Right hindlimb (tissue), 1 donor: ENCODE data around the gene CLEC17A.
"Not testable (repeated sequence)": the region's sequence is repeated elsewhere in the genome, so short reads cannot be mapped to it uniquely, and the experiment has no call there.

ENCODE experiments used
- DNase-seq: peaks from one replicate; pipeline ENCODE4 v3.0.0-alpha.2; 2018

CLEC17A gene

DNA sequence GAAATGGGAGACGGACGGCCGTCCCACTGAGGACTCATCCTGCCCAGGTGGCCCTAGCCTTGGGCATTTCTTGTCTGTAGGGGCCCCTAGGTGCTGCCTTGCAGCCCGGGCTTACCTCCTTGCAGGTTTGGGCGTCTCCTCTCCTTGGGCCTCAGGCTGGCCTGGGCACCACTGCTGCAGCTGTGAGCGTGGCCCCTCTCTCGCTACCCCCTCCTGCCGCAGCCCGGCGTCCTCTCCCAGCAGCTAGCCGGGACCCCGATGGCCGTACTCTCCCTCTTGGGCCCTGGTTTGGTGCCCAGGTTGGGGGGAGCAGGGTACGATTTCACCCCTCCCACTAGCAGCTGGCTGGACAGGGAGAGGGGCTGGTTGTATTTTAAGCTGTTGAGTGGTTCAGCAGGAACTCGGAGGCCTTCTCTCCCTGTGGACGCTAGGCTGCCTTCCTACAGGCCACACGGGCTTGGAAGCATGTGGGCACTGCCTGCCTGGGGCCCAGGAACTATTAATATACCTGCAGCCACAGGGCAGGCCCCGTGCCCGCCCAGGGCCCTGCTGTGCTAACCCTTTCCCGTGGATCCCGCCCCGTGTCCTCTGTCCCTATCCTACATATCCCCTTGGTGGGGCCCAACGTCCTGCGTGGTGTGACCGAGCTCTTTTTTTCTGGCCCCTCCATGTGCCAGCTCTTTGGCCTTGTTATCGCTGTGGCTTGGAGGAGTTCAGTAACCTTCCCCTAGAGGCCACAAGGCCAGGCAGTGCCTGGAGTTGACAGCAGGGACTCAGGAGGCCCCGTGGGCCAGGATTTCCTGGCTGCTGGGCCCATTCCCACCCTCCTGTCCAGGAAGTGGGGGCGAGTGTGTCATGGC, 22.7 kb upstream of the CLEC17A start:
- DNase-seq = peak; percentile 48

DNA sequence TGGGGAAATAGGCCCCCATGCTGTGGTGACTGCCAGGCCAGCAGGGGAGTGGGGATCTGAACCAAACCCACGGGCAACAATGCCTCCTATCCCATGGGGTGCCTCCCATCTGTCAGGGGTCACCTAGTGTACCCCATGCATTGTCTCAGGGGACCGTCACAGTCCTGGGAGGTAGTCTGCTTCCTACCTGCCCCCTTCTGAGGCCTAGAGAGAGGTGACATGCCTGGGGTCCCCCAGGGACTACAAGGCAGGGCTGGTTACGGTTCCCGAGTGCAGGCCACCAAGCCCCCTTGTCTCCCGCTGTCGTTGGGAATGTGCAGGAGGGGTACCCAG, 22.1 kb upstream of the CLEC17A start:
- DNase-seq = no peak

DNA sequence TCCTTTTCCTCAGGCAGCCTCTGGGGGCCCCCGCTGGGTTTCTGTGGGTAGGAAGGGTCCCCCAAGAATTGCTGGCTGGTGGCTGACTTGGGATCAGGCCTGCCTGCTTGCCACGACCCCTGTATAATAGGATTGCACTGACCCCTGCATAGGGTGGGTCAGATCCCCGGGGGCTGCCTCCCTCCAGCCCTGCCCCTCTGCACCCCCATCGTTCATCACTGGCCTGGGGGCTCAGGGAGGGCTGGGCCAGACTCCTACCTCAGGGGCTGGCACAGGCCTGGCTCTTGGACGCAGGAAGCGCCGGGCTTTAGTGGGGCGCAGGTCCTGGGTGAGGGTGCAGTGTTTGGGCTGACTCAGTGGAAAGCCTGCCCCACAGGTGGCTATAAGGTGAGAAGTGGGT, 21.6 kb upstream of the CLEC17A start:
- no peak for DNase-seq

DNA sequence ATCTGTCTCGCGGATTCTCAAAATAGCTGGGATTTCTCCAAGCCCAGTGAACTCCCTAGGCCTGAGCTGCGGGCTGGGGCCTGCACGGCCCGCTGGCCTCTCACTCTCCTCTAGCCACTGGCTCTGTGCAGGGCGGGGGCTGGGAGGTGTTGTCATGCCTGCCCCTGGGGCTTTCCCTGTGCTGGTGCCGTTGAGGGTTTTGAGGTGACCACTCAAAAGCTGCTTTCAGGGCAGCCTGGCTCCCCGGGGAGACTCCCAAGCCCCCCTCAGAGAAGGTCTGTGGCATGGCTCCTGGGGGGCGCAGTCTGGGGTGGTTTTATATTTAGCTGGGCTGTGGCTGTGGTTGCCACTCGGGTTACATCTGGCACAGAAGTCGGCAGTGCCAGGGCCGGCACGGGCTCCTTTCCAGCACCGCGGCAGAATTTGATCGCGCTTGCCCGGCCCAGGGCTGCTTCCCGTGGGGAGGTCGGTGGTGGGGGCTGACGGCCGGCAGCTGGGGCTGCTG, 21.0 kb upstream of the CLEC17A start:
- peak; percentile 72 for DNase-seq

DNA sequence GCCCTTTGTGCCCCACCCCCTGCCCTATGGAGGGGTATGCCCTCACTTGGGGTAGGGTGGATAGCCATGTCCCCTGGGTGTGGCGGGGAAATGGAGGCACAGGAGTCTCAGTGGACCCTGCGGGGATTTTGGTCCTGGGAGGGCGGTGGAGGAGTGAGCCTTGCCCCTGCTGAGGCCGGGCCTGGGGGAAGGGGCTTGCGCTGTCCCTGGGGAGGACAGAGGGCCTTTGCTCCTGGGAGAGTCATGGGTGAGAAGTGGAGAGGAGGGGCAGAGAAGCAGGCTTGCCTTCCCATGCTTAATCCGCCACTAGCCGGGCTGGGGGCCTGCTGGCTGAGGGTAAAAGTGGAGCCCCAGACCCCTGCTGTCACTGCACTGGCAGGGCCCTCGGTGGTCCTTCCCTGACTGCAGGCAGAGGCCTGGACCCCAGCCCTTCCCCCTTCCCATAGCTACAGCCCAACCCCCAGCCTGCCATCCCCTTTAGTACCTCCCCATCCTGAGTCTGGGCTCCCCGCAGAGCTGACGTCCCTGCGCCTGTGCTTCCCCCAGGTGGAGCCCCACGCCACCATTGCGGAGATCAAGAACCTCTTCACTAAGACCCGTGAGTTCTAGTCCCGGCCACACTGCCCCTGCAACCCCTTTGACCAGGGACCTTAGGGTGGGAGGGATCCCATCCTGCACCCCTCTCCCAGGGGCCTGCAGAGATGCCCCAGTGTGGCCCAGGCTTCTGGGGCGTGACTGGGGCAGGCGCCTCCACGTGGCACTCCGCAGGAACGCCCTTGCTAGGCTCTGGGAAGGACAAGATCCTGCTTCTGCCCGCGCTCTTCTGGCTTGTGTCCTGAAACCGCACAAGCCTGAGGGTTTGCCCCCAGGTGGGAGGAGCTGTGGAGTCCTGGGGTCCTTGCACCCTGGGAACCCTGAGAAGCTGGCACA, 20.0 kb upstream of the CLEC17A start:
- no peak for DNase-seq

DNA sequence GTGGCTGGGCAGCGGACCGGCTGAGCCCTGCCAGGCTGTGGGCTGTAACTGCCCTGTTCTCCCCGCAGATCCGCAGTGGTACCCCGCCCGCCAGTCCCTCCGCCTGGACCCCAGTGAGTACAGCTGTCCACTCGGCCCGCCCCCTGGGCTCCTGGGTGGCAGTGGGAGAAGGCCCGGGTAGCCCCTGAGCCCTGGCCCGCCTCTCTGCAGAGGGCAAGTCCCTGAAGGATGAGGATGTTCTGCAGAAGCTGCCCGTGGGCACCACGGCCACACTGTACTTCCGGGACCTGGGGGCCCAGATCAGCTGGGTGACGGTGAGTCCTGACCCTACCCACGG, 19.3 kb upstream of the CLEC17A start:
- no peak for DNase-seq

DNA sequence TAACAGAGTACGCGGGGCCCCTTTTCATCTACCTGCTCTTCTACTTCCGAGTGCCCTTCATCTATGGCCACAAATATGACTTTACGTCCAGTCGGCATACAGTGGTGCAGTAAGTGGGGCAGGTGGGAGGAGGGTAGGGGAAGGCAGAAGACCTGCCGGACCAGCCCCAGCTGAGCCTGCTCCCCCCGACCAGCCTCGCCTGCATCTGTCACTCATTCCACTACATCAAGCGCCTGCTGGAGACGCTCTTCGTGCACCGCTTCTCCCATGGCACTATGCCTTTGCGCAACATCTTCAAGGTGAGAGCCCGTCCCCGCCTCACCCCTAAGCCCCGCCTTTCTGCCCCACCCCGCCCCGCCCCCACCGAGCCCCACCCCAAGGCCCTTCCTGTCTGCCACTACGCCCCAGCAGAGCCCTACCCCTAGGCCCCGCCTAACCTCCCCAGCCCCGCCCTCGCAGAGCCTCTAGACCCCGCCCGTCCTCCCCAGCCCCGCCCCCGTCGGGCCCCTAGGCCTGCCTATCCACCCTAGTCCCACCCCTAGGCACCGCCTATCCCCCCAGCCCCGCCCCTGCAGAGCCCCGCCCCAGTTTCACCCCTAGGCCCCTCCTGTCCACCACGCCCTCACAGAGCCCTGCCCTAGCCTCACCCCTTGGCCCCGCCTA, 18.8 kb upstream of the CLEC17A start:
- no peak for DNase-seq

DNA sequence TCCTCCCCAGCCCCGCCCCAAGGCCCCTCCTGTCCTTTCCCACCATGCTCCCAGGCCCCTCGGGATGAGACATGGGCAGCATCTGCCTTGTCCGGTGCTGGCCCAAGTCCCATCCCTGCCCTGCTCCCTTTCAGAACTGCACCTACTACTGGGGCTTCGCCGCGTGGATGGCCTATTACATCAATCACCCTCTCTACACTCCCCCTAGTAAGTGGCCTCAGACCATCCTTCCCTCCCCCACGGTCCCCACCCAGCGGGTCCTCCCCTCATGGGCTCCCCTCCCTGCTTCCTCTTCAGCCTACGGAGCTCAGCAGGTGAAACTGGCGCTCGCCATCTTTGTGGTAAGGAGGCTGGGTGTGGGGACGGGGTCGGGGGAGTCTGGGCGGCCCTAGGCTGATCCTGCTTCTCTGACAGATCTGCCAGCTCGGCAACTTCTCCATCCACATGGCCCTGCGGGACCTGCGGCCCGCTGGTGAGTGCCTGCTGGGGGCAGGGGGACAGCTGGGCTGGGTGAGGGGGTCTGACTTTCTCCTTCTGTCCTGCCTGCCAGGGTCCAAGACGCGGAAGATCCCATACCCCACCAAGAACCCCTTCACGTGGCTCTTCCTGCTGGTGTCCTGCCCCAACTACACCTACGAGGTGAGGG, 18.1 kb upstream of the CLEC17A start:
- not testable (repeated sequence) for DNase-seq

DNA sequence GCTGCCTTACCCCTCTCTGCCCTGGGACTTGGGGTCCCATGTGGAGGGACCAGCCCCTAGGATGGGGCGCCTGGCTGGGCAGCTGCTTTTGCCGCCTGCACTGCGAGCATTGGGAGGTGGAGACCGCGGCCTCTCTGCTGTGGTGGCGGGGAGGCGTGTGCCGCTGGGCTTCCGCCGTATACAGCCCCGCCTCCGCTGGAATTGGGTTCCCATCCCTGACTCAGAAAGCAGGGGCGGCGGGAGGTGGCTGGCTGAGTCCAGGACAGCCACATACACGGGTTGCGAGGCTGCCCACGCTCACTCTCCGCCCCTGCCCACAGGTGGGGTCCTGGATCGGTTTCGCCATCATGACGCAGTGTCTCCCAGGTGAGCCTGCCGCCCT, 17.6 kb upstream of the CLEC17A start:
- no peak for DNase-seq

DNA sequence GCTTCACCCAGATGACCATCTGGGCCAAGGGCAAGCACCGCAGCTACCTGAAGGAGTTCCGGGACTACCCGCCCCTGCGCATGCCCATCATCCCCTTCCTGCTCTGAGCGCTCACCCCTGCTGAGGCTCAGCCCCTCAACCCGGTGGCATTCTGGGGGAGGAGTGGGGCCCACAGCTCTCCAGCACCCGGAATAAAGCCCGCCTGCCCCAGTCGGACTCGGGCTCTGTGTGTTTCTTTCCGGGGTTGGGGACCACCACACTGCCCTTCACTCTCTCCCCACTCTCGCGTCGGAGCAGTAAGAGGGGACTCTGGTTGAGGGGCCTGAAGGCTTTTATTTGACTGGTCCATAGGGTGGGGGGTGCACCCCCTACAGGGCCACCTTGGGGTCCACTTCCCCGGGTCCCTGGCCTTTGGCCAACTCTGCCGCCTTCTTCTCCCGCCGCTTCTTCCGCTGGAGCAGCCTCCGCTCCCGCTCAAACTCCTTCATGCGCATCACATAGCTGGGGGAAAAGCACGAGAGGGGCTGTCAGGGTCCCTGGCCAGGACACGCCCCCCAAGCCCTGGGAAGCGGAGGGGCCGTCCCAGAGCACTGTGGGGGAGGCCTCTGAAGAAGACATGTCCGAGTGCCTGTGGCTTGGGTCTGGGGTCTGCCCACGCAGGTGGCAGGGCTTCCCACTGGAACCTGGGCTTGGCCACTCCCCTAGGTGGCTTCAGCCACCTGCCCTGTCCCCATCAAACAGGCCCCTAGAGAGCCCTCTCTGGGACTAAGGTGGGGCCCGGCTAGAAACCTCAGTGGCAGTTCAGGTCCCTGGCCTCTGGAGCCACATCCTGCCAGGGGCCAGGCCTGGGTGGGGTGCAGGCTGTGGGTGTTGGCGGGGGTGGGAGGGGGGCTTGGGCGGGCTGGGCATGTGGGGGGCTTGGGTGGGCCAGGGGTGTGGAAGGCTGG, 16.8 kb upstream of the CLEC17A start:
- no peak for DNase-seq

DNA sequence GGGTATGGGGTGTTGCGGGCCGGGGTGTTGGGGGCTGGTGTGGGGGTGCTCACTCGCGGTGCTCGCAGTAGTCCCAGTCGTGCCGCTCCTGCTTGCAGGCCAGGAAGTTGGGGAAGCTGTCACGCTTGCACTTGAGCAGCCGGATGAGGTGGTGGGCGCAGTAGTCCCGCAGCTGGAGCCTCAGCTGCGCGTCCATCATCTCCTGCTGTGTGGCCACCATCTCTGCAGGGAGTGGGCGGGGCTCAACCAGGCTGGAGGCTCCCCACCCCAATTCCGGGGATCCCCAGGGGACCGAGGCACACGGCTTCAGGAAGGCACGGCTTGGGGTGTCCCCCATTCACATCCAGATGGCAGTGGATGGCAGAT, 16.2 kb upstream of the CLEC17A start:
- DNase-seq = peak; percentile 22

DNA sequence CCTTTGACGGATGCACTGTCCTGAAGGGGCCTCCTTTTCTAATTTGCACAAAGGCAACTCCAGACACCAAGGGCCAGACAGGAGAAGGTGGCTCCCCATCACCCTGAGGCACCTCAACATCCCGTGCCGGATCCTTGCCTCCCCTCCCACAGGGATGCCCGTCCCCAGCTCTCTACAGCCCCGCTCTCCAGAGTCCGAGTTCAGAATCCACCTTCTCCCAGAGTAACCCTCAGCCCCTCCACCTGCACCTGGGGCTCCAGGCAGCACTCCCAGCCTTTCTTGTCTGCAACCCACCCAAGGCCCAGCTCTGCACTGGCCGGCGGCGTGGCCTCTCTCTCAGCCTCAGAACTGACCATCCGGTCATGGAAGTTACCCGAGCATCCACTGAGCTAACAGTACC, 15.8 kb upstream of the CLEC17A start:
- no peak for DNase-seq

DNA sequence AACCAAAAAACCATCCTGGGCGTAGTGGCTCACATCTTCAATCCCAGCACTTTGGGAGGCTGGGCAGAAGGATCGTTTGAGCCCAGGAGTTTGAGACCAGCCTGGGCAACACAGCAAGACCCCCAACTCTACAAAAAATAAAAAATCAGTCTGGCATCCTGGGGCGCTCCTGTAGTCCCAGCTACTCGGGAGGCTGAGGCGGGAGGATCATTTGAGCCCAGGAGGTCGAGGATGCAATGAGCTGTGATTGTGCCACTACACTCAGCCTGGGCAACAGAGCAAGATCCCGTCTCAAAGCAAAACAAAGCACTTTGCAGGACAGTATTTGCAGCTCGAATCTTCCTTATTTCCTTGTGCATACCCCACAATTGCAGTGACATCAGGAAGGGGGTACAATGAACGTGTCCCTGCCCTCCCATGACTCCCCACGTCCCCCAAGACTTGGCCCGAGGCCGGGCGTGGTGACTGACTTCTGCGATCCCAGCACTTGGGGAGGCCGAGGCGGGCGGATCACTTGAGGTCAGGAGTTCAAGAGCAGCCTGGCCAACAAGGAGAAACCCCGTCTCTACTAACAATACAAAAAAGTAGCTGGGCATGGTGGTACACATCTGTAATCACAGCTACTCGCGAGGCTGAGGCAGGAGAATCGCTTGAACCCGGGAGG, 11.9 kb upstream of the CLEC17A start:
- no peak for DNase-seq

DNA sequence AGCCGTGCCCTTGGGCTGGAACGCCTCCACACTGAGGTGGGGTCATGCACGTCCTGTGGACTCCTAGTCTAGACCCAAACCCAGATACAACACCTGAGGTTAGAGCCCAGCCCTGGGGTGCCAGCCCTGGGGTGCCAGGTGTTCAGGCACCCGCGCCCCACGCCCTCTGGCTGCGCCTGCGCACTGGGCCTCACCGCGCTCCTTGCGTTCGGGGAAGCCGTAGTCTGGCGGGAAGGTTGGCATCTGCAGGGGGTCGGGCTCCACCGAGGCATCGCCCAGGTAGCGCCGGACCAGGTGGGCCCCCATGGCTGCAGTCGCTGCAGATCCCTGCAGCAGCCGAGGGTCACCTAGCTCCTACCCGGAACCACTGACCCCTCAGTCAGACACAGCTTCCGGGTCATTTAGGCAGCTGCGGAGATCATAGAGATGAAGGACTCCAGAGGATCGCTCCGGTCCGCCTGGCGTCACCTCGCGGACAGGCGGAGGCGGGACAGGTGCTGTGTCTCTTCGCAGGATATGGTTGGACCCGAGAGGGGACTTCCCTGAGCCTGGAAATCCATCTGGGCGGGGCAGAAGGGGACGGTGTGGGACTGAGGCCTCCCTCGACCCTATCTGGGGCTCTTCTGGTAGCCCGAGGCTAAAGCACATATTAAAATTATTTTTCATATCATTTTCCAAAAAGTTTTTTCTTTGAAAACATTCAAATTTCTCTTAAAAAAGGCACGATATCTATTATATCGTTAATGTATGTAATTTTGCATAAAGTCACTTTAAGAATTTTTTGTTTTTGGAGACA, 11.0 kb upstream of the CLEC17A start, which contains the start of gene NDUFB7:
Gene NDUFB7, minus strand, starts transcription at position 372 of the 796 bp plus-strand sequence. Its CDS starts 66 bp downstream, at position 306.
- peak; percentile 95 for DNase-seq

DNA sequence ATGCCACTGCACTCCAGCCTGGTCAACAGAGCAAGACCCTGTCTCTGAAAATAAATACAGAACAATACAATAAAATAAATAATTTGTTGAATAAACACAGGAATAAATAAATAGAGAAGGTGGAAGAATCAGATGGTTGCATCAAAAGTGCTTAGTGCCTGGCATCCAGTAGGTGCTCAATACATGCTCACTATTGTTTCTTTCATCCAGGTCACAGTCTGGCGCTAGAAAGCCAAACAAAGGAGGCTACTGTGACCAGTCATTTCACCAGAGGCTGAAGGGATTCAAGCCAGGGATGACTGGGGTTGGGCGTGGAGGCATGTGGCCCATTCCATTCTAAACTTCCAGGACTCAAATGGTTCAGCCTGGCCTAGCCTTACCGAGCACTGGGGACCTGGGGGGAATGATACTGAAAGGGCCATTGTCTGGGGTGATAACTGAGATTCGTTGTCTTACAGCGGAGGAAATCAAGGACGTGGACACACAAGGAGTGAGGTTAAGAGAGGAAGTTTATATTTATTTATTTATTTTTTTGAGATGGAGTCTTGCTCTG, 7.4 kb upstream of the CLEC17A start:
- no peak for DNase-seq

DNA sequence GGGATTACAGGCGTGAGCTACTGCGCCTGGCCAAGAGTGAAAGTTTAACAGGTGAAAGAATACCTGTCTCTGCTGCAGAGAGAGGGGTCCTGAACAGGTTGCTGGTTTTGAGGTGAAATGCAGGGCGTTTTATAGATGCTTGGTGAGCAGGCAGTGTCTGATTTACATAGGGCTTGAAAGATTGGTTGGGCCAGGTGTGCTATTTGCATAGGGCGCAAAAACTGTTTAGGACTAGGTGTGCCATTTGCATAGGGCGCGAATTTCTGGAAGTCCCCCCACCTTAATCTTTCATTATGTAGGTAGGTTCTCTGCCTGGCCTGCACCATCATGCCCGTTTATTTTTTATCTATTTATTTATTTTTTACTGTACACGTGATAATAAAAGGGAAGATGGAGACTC, 6.5 kb upstream of the CLEC17A start:
- no peak for DNase-seq

DNA sequence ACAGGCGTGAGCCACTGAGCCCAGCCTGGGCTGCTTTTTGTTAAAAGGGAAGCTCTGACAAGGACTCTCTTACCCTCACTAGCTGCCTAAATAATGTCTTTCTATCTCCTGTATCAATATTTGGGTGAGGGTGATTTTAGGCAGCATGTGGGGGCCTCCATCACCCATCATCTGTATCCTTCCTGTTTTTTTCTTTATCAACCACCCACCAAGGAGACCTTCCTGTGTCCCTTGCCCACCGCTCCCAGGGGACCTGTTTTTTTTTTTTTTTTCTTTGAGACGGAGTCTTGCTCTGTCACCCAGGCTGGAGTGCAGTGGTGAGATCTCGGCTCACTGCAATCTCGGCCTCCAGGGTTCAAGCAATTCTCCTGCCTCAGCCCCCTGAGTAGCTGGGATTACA, 5.6 kb upstream of the CLEC17A start:
- no peak for DNase-seq

DNA sequence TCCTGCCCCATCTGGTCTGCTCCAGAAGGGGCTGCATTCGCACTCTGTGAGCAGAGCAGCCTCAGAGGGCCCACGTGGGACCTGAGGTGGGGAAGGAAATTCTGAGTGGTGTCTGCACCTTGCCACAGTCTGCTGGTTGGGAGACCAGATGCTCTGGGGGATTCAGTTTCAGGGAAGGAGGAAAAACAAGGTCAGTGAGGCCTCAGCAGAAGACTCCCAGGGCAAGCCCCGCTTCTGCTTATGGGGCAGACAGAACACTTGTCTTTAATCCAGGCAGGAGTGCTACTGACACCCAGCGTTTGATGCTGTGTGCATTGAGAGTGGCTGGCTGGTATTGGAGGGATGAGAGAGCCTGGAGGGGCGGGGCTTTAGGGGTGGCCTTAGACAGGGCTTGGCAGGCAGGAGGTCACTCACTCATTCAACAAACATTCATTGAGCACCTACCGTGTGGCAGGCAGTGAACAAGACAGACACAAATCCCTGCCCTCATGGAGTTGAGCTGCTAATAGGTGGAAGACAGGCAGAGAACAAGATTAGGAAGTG, 4.9 kb upstream of the CLEC17A start:
- no peak for DNase-seq

DNA sequence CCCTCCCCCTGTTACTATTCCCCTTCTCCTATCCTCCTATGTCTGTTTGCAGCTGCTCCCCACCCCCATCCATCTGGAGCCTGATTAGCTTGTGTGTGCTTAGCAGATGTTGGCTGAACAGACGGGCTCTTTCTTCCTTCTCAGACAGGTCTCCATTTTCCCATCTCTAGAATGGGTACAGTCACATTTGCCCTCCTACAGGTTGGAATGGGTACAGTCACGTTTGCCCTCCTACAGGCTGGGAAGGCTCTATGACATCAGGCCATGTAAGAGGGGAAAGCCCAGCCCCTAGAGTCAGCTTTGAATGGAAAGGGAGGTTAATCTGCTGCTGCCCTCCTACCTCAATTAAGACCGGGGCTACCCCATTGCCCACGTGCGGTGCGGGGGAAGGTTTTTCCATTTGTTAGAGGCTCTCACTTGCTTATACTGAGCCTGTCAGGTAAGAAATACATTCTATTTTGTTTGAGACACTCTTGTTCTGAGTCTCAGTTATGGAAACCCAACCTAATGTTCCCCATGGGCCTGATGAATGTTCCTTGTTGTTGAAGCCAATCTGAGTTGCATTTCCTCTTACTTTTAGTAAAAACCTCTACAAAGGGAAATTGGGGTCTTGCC, 2.2 kb upstream of the CLEC17A start:
- DNase-seq = no peak
